ENCODE measurements around the gene SCLY. TPM values are rescaled to one million over a fixed set of nuclear protein-coding genes. Genes with fewer than 3 reads are reported as not detected.
"Not testable (repeated sequence)": the region's sequence is repeated elsewhere in the genome, so short reads cannot be mapped to it uniquely, and the experiment has no call there.

SCLY gene
- total RNA-seq, 1 experiment from 2014 or later: 68.4 TPM

- TF ChIP-seq ZNF532 (CRISPR knock-in tag; IDR thresholded peaks at IDR 0.05; ENCODE audit: borderline replicate concordance): no peak
- no peak for TF ChIP-seq MYBL2 (CRISPR knock-in tag; IDR thresholded peaks at IDR 0.05)
- no peak for TF ChIP-seq OVOL2 (CRISPR knock-in tag; IDR thresholded peaks at IDR 0.05; ENCODE audit: borderline replicate concordance)
- TF ChIP-seq TEAD1 (CRISPR knock-in tag; IDR thresholded peaks at IDR 0.05): no peak
- no peak for TF ChIP-seq CREB1 (CRISPR knock-in tag; IDR thresholded peaks at IDR 0.05)
- no peak for TF ChIP-seq ZNF138 (CRISPR knock-in tag; conservative IDR thresholded peaks at IDR 0.05)
- no peak for TF ChIP-seq E2F1 (CRISPR knock-in tag; IDR thresholded peaks at IDR 0.05)
- no peak for TF ChIP-seq ZBTB21 (CRISPR knock-in tag; IDR thresholded peaks at IDR 0.05; ENCODE audit: borderline replicate concordance)
- no peak for TF ChIP-seq ZNF671 (CRISPR knock-in tag; IDR thresholded peaks at IDR 0.05)
Measured at GRCh38 chr2:238053191-238053776, 7.5 kb upstream of the SCLY start (continued).

- H3K9me3 Mint-ChIP-seq: peaks cover 13% of the 10 kb centered on the region
- DNase-seq (ENCODE audit: low spot score): no peak
- peaks cover 2% of the 10 kb centered on the region for H3K36me3 Mint-ChIP-seq
- TF ChIP-seq ATF3 (CRISPR knock-in tag; conservative IDR thresholded peaks at IDR 0.05) (no peak), CREB1 (CRISPR knock-in tag; IDR thresholded peaks at IDR 0.05) (no peak), ZNF138 (CRISPR knock-in tag; conservative IDR thresholded peaks at IDR 0.05) (no peak), ZNF317 (CRISPR knock-in tag; IDR thresholded peaks at IDR 0.05; ENCODE audit: borderline replicate concordance, low read depth) (peak; percentile 60; the same call in 1 of the 2 replicates), MYBL2 (CRISPR knock-in tag; IDR thresholded peaks at IDR 0.05) (no peak), CBFB (CRISPR knock-in tag; IDR thresholded peaks at IDR 0.05; ENCODE audit: low read depth) (no peak)
- peaks cover 11% of the 10 kb centered on the region for H3K4me1 Mint-ChIP-seq
- ChIA-PET POLR2A (no interaction called here), CTCF (no interaction called here)
- no peak overlapping the region for H3K4me3 Mint-ChIP-seq
- peaks cover 3% of the 10 kb centered on the region; the same call in 1 of the 2 replicates for H3K27me3 Mint-ChIP-seq (ENCODE audit: low read depth)
- no peak overlapping the region for H3K27ac Mint-ChIP-seq
- ATAC-seq: no peak
Measured at GRCh38 chr2:238055841-238056240, 5.0 kb upstream of the SCLY start.

- H3K4me1 Mint-ChIP-seq: peaks cover 26% of the 10 kb centered on the region
- H3K4me3 Mint-ChIP-seq; ATAC-seq; DNase-seq (ENCODE audit: low spot score); CTCF ChIA-PET; H3K36me3 Mint-ChIP-seq; H3K27me3 Mint-ChIP-seq (ENCODE audit: low read depth); H3K27ac Mint-ChIP-seq: not testable (repeated sequence)
- POLR2A ChIA-PET: interaction anchor here (0.6 kb wide), 1 partner anchor 12 kb away, joined by 4 read pairs; no protein-coding TSS in a partner anchor
- peaks cover 13% of the 10 kb centered on the region for H3K9me3 Mint-ChIP-seq
Measured at GRCh38 chr2:238057696-238058575, 2.9 kb upstream of the SCLY start.

GRCh38 chr2:238059505-238059904, 1.3 kb upstream of the SCLY start:
- peaks cover 8% of the 10 kb centered on the region for H3K9me3 Mint-ChIP-seq
- peaks cover 12% of the 10 kb centered on the region for H3K36me3 Mint-ChIP-seq
- H3K4me3 Mint-ChIP-seq: peak overlapping the region; percentile 89
- CTCF ChIA-PET: interaction anchor here (1.7 kb wide), 1 partner anchor 136 kb away, joined by 9 read pairs; no protein-coding TSS in a partner anchor
- DNase-seq (ENCODE audit: low spot score) (no peak), ATAC-seq (no peak)
- H3K4me1 Mint-ChIP-seq: peaks cover 33% of the 10 kb centered on the region
- no peaks in the 10 kb centered on the region for H3K27me3 Mint-ChIP-seq (ENCODE audit: low read depth)
- no peak overlapping the region for H3K27ac Mint-ChIP-seq
- POLR2A ChIA-PET: no interaction called here
- TF ChIP-seq ATF6 (CRISPR knock-in tag; IDR thresholded peaks at IDR 0.05) (no peak), ZNF671 (CRISPR knock-in tag; IDR thresholded peaks at IDR 0.05) (no peak), PRRX2 (CRISPR knock-in tag; IDR thresholded peaks at IDR 0.05) (no peak), CBFB (CRISPR knock-in tag; IDR thresholded peaks at IDR 0.05; ENCODE audit: low read depth) (no peak), ZNF232 (CRISPR knock-in tag; IDR thresholded peaks at IDR 0.05) (no peak), RELA (CRISPR knock-in tag; IDR thresholded peaks at IDR 0.05; ENCODE audit: borderline replicate concordance) (no peak), TCF7 (CRISPR knock-in tag; IDR thresholded peaks at IDR 0.05; ENCODE audit: low read depth) (no peak), ZNF263 (CRISPR knock-in tag; IDR thresholded peaks at IDR 0.05; ENCODE audit: low read depth) (no peak), SOX15 (CRISPR knock-in tag; IDR thresholded peaks at IDR 0.05) (no peak), JAZF1 (CRISPR knock-in tag; IDR thresholded peaks at IDR 0.05) (no peak), MAX (CRISPR knock-in tag; IDR thresholded peaks at IDR 0.05) (no peak)
